Cortex of kidney (tissue), 1 donor: Measurements from ENCODE around the gene MTHFD2.

Experiments used
- DNase-seq: peaks from one replicate; lab custom pipeline; 2025; lab: John Stamatoyannopoulos, UW

MTHFD2 gene

DNA sequence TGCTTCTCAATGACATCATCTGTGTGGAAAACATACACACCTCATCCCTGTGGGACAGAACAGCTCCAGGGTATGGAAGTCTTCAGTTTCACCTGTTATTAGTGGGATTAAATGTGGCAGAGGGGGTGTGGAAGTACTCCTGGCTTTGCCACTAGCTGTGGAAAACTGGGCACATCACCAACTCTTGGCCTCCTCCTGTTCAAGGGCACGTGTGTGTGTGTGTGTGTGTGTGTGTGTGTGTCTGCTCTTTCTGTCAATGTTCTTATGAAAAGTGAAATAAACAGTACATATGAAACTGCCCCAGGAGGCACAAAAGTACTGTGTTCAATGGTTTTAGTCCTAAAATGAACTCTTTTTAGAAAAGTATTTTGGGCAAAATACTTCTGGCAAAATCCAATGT is 65.9 kb downstream of the MTHFD2 start:
- DNase-seq, result no peak

DNA sequence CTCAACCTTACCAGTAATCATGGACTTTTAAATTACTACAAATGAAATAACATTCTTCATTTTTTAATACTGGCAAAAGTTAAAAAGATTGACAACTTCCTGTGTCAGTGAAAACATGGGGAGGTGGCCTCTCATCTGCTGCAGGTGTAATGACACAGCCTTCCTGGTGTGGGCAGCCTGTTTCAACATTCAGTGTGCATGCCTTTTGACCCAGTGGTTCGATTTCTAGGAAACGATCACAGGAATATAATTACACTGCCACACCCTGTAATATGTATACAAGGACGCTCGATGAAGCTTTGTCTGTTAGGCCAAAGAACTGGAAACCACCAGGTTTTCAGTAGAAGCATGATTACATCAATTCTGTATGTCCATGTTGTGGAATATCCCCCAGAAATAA is 68.7 kb downstream of the MTHFD2 start:
- DNase-seq, result no peak
